Stimulated activated naive CD4-positive, alpha-beta T cell treated with Interleukin-2 at 50 U/mL for 16 hours (primary cell): ENCODE data around the gene TANGO6.

Experiments used
- DNase-seq: peaks from one replicate; lab custom pipeline; 2025; lab: John Stamatoyannopoulos, UW

Gene TANGO6

DNA sequence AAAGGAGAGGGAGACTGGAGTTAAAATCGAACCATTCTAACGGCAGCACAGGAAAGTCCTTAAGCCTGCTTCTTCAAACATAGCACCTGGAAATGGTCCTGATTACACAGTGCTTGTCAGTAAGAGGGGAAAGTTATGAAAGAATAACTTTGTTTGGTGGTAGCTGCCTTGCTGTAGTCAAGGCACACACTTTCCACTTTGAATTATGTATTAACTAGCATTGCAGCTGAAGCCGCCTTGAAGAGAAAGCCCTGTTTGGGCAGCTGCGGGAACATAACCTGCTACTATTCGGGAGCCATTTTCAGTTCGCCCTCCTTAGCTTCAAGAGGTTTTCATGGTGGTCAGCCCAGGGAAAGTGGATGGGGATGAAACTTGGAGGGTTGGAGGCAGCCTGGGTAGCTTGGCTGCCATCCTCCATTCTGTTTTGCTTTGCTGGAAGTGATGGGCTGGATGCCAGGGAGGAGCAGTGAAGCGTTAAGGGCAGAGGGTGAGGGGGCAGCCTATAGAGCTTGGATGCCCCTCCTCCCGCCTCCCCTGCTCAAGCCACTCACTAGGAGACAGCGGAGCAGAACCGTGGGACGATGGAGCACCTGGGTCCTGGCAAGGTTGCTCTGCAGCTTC is 256.9 kb downstream of the TANGO6 start:
- DNase-seq: no peak

GRCh38 chr16:69105501-69106361 is 262.4 kb downstream of the TANGO6 start, which contains the start of gene HAS3:
Gene HAS3 (plus strand): TSS chr16:69105653. CDS start chr16:69109396, 3,743 bp downstream.
- DNase-seq: no peak

DNA sequence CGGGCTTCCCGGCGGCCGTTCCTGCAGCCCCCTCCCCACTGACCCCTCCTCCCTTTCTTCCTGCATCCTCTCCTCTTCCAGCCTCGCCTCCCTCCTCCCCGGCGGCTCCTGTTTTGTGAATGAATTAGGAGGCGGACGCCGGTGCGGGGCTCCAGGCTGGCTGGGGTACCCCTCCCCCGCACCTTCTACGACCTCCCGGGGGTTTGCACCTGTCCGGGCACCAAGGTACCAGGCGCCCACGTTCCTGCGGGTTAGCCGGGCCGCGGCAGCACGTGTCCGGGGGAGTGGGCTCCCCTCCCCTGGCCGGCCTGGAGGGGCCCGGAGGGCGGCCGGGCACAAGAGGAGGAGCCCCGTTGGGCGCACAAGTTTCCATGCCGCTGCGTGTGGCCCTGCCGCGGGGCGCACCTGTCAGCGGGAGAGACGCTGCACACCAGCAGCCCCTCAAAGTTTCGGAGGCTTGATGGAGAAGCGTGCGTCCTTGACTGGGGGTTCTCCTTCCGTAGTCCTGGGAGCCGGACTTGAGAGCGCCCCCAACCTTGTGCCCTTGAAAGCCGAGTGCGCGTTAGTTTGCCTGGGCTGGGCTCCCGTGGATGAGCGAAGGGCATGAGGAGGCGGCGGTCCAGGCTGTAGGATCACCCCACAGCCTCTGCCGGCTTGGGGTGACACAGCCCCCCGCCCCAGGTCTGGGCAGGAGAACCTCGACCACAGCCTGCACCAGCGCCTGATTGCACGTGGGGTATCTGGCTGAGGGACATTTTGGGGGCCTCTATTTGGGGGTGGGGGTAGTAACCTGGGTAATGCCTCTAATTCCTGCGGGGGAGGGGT is 263.4 kb downstream of the TANGO6 start:
- DNase-seq: no peak

- no peak for DNase-seq
Measured at GRCh38 chr16:69107316-69107962, 264.1 kb downstream of the TANGO6 start.

GRCh38 chr16:69108064-69108904 is 265.0 kb downstream of the TANGO6 start:
- no peak for DNase-seq

GRCh38 chr16:69108905-69109252 is 265.5 kb downstream of the TANGO6 start:
- DNase-seq: no peak

- no peak for DNase-seq
Measured at GRCh38 chr16:69109486-69110270, 266.3 kb downstream of the TANGO6 start.

DNA sequence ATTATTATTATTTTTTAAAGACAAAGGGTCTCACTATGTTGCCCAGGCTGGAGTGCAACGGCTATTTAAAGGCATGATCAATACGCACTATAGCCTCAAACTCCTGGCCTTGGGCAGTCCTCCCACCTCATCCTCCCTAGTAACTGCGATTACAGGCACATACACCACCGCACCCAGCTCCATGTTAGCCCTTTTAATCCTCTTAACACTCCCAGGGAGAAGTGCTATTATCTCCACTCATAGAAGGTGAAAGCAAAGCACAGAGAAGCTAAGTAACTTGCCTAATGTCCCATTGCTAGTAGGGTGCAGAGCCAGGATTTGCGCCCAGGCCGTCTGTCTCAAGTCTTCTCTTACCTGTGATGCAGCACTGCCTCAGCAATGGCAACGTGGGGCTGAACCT is 267.1 kb downstream of the TANGO6 start:
- DNase-seq: no peak

GRCh38 chr16:69111216-69111875 is 268.0 kb downstream of the TANGO6 start:
- no peak for DNase-seq

DNA sequence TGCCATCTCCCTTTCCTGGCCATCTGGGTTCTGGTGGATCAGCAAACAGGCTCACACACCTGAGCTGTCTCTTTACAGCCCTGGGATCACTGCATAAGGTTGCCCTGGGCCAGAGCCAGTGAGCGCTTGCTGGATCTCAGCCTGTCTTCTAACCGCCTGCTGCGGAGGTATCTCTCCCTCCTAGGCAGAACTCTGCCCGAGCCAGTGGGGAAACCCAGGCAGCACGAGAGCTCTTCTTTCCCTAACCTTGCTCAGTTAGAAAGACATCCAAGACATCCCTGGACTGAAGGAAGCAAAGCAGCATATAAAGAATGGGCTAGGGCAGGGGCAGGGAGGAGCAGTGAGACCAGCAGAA is 268.5 kb downstream of the TANGO6 start:
- no peak for DNase-seq

GRCh38 chr16:69112285-69113129 is 269.2 kb downstream of the TANGO6 start:
- DNase-seq: peak; percentile 27

DNA sequence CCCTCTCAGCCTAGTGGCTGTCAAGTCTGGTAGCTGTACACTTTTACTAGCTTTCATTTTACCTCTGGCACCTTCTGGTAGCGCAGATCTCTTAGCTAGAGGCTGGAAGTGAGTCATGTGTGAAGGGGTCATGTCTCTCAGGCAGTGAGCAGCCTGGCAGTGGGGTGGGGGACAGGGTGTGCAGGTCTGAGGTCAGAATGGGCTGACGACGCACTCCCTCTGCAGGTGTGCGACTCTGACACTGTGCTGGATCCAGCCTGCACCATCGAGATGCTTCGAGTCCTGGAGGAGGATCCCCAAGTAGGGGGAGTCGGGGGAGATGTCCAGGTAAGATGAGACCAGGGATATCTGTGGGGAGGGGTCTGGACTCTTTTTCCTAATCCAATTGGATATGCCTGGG is 269.9 kb downstream of the TANGO6 start:
- no peak for DNase-seq

DNA sequence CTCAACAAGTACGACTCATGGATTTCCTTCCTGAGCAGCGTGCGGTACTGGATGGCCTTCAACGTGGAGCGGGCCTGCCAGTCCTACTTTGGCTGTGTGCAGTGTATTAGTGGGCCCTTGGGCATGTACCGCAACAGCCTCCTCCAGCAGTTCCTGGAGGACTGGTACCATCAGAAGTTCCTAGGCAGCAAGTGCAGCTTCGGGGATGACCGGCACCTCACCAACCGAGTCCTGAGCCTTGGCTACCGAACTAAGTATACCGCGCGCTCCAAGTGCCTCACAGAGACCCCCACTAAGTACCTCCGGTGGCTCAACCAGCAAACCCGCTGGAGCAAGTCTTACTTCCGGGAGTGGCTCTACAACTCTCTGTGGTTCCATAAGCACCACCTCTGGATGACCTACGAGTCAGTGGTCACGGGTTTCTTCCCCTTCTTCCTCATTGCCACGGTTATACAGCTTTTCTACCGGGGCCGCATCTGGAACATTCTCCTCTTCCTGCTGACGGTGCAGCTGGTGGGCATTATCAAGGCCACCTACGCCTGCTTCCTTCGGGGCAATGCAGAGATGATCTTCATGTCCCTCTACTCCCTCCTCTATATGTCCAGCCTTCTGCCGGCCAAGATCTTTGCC is 271.1 kb downstream of the TANGO6 start:
- no peak for DNase-seq

DNA sequence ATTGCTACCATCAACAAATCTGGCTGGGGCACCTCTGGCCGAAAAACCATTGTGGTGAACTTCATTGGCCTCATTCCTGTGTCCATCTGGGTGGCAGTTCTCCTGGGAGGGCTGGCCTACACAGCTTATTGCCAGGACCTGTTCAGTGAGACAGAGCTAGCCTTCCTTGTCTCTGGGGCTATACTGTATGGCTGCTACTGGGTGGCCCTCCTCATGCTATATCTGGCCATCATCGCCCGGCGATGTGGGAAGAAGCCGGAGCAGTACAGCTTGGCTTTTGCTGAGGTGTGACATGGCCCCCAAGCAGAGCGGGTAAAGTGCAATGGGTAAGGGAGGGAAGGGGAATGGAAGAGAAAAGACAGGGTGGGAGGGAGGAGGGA is 271.6 kb downstream of the TANGO6 start:
- DNase-seq: no peak

- DNase-seq: no peak
Measured at GRCh38 chr16:69115361-69115760, 272.0 kb downstream of the TANGO6 start.

GRCh38 chr16:69115837-69116236 is 272.5 kb downstream of the TANGO6 start:
- DNase-seq: no peak

GRCh38 chr16:69116256-69116875 is 273.0 kb downstream of the TANGO6 start:
- DNase-seq: no peak

- no peak for DNase-seq
Measured at GRCh38 chr16:69116906-69117305, 273.6 kb downstream of the TANGO6 start.
